GM19238 (cell line): ENCODE data around the gene RNU1-1.
"Not testable (repeated sequence)": the region's sequence is repeated elsewhere in the genome, so short reads cannot be mapped to it uniquely, and the experiment has no call there.

Experiments used
- DNase-seq: peaks from one replicate; pipeline ENCODE4 v3.0.0; 2011; ENCODE audit warnings: low spot score; ENCODE audit not compliant: insufficient read length

Gene RNU1-1

DNA sequence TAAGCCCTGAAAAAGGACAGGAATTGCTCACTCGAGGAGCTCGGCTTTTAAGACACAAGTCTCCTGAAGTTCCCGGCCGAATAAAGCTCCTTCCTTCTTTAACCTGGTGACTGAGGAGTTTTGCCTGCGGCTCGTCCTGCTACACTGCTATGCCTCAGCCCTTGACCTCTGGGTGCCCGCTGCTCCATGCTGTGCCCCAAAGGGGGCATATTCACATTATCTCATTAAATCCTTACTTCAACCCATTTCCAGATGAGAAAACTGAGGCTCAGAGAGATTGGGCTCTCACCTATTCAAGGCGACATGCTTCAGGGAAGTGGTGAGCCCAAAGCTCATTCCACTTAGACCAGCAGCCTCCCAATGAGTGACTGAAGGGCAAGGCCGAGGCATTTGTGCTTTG is 20.4 kb downstream of the RNU1-1 start:
- not testable (repeated sequence) for DNase-seq

DNA sequence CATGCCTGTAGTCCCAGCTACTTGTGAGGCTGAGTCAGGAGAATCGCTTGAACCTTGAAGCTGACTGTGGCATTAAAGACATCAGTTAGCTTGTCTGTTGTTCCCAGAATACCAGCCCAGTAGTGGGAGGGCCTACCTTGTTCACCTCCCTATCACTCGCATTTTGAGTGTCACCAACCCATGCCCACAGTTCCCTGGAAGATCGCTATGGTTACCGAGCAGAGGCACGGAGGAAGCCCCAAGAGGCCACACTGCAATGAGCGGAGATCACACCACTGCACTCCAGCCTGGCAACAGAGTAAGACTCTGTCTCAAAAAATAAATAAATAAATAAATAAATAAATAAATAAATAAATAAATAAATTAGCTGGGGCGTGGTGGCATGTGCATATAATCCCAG is 21.1 kb downstream of the RNU1-1 start:
- not testable (repeated sequence) for DNase-seq

- no peak for DNase-seq
Measured at GRCh38 chr1:16491056-16491675, 22.9 kb downstream of the RNU1-1 start.

GRCh38 chr1:16489195-16489880 is 24.7 kb downstream of the RNU1-1 start:
- DNase-seq, result not testable (repeated sequence)

DNA sequence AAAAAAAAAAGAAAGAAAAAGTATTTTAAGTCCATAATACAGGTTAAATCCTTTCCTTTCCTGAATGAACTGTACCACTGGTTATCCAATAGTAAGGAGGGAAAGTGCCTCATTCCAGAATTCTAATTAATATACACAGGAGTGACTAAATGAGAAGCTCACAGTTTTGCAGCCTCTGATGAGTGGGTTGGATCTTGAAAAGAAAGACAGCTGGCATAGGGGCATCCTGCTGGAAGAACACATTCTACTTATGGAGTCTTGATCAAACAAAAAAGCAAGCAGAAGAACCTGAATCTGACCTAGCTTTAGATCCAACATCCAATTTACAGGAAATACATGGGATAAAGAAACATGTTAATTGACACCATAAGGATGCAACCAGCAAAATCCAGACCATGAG is 27.1 kb downstream of the RNU1-1 start:
- DNase-seq, result not testable (repeated sequence)

- not testable (repeated sequence) for DNase-seq
Measured at GRCh38 chr1:16486316-16486715, 27.8 kb downstream of the RNU1-1 start.

GRCh38 chr1:16484931-16485330 is 29.2 kb downstream of the RNU1-1 start:
- DNase-seq, result no peak

GRCh38 chr1:16484501-16484835 is 29.6 kb downstream of the RNU1-1 start:
- DNase-seq, result no peak

GRCh38 chr1:16483639-16484500 is 30.2 kb downstream of the RNU1-1 start:
- DNase-seq, result not testable (repeated sequence)

GRCh38 chr1:16483146-16483545 is 30.9 kb downstream of the RNU1-1 start:
- DNase-seq, result not testable (repeated sequence)

- no peak for DNase-seq
Measured at GRCh38 chr1:16478091-16478490, 36.0 kb downstream of the RNU1-1 start.

DNA sequence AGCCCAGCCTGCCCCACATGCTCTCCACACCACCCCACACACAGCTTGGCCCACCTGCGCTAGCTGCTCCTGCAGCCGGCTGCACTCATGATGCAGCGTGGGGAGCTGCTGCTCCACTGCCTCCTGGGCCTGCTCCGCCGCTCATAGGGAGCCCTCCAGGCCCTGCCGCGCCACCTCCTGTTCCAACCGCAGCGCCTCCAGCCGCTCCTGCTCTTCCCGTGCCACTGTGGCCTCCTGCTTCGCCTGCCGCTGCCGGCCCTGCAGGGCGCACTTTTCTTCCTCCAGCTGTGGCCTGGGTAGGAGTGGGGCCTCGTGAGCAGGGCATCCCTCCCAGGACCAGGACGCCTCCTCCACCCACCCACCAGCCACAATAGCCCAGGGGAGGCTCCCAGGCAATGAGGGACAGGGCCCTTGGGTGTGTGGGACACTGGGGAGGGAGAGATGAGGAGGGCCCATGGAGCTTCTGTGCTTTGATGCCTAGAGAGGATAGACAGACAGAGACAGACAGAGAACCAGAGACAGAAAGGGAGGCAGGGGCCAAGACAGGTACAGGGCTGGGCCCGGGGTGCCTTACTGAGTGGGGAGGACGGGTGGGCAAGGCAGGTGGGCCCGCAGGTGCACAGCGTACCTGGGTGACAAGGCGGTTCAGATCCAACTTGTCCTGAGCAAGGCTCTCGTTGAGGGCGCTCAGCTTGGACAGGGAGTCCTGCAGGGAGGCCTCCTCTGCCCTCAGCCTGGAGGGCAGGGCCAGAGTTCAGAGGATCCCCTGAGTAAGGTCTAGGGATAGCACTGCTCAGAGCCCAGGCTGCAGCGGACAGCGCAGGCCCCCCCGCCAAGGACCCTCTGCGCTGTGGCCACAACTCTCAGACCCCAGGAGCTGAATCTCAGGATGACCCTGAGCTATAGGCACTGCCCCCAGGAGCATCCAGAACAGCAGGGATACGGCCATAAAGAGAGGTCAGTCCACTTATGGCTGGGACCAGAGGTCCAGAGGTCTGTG is 38.0 kb downstream of the RNU1-1 start:
- DNase-seq, result not testable (repeated sequence)

DNA sequence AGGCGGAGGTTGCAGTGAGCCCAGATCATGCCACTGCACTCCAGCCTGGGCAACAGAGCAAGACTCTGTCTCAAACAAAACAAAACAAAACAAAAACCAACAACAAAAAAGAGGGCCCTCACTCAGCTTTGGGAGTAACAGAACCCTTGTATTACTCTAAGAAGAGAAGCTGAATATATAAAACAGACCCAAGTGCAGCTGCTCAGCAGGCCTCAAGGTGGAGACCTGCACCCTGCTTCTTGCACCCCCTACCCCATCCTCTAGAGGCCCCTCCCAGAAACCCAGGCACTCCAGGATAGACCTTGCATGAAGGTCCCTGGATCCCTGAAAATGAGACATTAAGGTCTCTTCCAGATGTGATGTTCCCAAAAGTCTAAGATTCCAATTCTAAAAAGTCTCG is 39.2 kb downstream of the RNU1-1 start:
- DNase-seq, result not testable (repeated sequence)

- DNase-seq, result no peak
Measured at GRCh38 chr1:16474166-16474800, 39.8 kb downstream of the RNU1-1 start.

GRCh38 chr1:16468558-16468957 is 45.5 kb downstream of the RNU1-1 start:
- DNase-seq, result no peak

DNA sequence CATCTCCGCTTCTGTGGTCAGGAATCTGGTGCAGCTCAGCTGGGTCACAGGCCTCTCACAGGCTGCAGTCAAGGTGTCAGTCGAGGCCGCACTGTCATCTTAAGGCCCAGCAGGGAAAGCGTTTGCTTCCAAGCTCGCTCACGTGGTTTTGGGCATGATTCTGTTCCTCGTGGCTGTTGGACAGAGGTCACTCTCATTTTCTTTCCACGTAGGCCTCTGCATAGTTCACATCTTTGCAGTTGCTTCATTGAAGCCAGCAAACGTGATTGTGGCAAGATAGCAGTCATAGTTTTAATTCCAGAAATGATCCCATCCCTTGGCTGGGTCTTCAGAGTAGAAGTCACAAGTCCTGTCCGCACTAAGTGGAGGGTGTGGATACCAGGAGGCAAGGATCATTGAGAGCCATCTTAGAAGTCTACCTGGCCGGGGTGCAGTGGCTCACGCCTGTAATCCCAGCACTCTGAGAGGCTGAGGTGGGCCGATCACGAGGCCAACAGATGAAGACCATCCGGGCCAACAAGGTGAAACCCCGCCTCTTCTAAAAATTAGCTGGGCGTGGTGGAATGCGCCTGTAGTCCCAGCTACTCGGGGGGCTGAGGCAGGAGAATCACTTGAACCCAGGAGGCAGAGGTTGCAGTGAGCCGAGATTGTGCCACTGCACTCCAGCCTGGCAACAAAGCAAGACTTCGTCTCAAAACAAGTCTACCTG is 49.0 kb downstream of the RNU1-1 start:
- DNase-seq, result no peak
